Measurements from ENCODE around the gene DEFB124.

Gene DEFB124

DNA sequence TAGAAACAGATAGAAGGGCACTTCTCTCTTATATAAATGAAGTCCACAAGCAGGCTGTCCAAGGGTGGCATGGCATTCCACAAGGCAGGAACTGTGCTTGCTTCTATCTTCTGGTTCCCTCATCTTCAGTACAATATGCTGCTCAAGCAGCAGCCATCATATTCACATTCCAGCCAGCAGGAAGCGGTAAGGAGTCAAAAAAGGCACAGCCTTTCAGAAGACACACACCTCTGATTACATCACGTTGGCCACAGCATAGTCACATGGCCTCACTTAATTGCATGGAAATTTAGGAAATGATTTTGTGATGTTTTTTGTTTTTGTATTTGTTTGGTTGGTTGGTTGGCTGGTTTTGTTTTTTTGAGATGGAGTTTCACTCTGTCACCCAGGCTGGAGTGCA lies 19.2 kb upstream of the DEFB124 start:
- Histone ChIP-seq H3K36me3 (ENCODE audit: control insufficient read depth in 2 of 2, insufficient read depth in 1 of 2, low read length in 2 of 2) (no peaks in the 10 kb centered on the region), H3K4me3 (ENCODE audit: low read depth, low read length) (no peak overlapping the region), H3K4me1 (ENCODE audit: control insufficient read depth, insufficient read depth, low read length) (0 out of 2 replicates have a peak, but pooled peaks cover 2% of the 10 kb centered on the region), H3K9me3 (ENCODE audit: control insufficient read depth, insufficient read depth, low read depth, low read length) (no peaks in the 10 kb centered on the region), H3K27ac (ENCODE audit: extremely low read depth, low read depth, low read length) (no peak overlapping the region)
- ChIA-PET POLR2A (no interaction called here), CTCF (interaction anchor here (1.4 to 2.4 kb wide), 2 partner anchors 9 to 183 kb away, joined by 3 to 11 read pairs; no protein-coding TSS in a partner anchor)
- TF ChIP-seq ZSCAN23 (tag by site-specific recombination; IDR thresholded peaks at IDR 0.05): no peak
- TF ChIP-seq ATF2 (tag by site-specific recombination; IDR thresholded peaks at IDR 0.05; ENCODE audit: low read depth): peak; percentile 3; the same call in 1 of the 2 replicates

GRCh38 chr20:31490752-31491151 lies 15.8 kb upstream of the DEFB124 start:
- POLR2A ChIA-PET: no interaction called here
- Histone ChIP-seq H3K4me1 (ENCODE audit: control insufficient read depth, insufficient read depth, low read length) (no peaks in the 10 kb centered on the region), H3K27ac (ENCODE audit: extremely low read depth, low read depth, low read length) (no peak overlapping the region), H3K36me3 (ENCODE audit: control insufficient read depth in 2 of 2, insufficient read depth in 1 of 2, low read length in 2 of 2) (no peaks in the 10 kb centered on the region), H3K9me3 (ENCODE audit: control insufficient read depth, insufficient read depth, low read depth, low read length) (no peaks in the 10 kb centered on the region), H3K4me3 (ENCODE audit: low read depth, low read length) (no peak overlapping the region)
- CTCF ChIA-PET: interaction anchor here (0.6 to 4.6 kb wide), 3 partner anchors 12 to 344 kb away, joined by 3 to 22 read pairs (median 8); no protein-coding TSS in a partner anchor
- TF ChIP-seq ZNF223 (tag by site-specific recombination; IDR thresholded peaks at IDR 0.05): no peak
- TF ChIP-seq HOXC10 (CRISPR knock-in tag; IDR thresholded peaks at IDR 0.05): no peak
- no peak for TF ChIP-seq ZNF510 (tag by site-specific recombination; IDR thresholded peaks at IDR 0.05; ENCODE audit: insufficient replicate concordance)
- no peak for TF ChIP-seq KLF8 (tag by site-specific recombination; IDR thresholded peaks at IDR 0.05)
- no peak for TF ChIP-seq ZXDB (tag by site-specific recombination; IDR thresholded peaks at IDR 0.05)
- no peak for TF ChIP-seq ZNF266 (tag by site-specific recombination; IDR thresholded peaks at IDR 0.05; ENCODE audit: low read depth)
- TF ChIP-seq WT1 (tag by site-specific recombination; IDR thresholded peaks at IDR 0.05): no peak
- TF ChIP-seq ZNF747 (tag by site-specific recombination; IDR thresholded peaks at IDR 0.05): no peak
- TF ChIP-seq ZNF394 (tag by site-specific recombination; IDR thresholded peaks at IDR 0.05; ENCODE audit: borderline replicate concordance): no peak
- TF ChIP-seq ZNF214 (tag by site-specific recombination; IDR thresholded peaks at IDR 0.05; ENCODE audit: borderline replicate concordance): no peak
- no peak for TF ChIP-seq ZBTB17 (tag by site-specific recombination; IDR thresholded peaks at IDR 0.05)
- TF ChIP-seq, protein P1, sequence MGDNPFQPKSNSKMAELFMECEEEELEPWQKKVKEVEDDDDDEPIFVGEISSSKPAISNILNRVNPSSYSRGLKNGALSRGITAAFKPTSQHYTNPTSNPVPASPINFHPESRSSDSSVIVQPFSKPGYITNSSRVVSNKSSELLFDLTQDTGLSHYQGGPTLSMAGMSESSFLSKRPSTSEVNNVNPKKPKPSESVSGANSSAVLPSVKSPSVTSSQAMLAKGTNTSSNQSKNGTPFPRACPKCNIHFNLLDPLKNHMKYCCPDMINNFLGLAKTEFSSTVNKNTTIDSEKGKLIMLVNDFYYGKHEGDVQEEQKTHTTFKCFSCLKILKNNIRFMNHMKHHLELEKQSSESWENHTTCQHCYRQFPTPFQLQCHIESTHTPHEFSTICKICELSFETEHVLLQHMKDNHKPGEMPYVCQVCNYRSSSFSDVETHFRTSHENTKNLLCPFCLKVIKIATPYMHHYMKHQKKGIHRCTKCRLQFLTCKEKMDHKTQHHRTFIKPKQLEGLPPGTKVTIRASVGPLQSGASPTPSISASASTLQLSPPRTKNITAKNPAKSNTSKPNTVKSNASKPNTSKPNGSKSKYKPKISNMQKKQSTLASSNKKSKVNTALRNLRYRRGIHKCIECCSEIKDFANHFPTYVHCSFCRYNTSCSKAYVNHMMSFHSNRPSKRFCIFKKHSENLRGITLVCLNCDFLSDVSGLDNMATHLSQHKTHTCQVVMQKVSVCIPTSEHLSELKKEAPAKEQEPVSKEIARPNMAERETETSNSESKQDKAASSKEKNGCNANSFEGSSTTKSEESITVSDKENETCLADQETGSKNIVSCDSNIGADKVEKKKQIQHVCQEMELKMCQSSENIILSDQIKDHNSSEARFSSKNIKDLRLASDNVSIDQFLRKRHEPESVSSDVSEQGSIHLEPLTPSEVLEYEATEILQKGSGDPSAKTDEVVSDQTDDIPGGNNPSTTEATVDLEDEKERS (tag by site-specific recombination; IDR thresholded peaks at IDR 0.05): no peak

DNA sequence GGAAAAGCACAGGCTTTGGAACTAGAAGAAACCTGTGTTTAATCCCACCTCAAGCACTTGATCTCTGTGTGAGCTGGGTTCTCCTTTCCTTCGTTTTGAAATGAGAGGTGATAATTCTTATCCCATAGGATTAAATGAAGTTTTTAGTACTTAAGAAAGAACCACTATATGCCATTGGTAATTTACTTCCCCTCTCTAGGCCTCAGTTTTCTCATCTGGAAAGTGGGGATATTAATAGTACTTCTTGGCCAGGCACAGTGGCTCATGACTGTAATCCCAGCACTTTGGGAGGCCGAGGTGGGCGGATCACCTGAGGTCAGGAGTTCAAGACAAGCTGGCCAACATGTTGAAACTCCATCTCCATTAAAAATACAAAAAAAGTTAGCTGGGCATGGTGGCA lies 14.2 kb upstream of the DEFB124 start:
- ChIA-PET CTCF (interaction anchor here (1.2 to 4.6 kb wide), 3 partner anchors 14 to 79 kb away, joined by 3 to 22 read pairs (median 6); no protein-coding TSS in a partner anchor), POLR2A (no interaction called here)
- Histone ChIP-seq H3K36me3 (ENCODE audit: control insufficient read depth in 2 of 2, insufficient read depth in 1 of 2, low read length in 2 of 2) (no peaks in the 10 kb centered on the region), H3K9me3 (ENCODE audit: control insufficient read depth, insufficient read depth, low read depth, low read length) (no peaks in the 10 kb centered on the region), H3K4me3 (ENCODE audit: low read depth, low read length) (no peak overlapping the region), H3K27ac (ENCODE audit: extremely low read depth, low read depth, low read length) (no peak overlapping the region), H3K4me1 (ENCODE audit: control insufficient read depth, insufficient read depth, low read length) (no peaks in the 10 kb centered on the region)
- TF ChIP-seq ZNF629 (tag by site-specific recombination; IDR thresholded peaks at IDR 0.05) (no peak), ZBTB7A (tag by site-specific recombination; IDR thresholded peaks at IDR 0.05; ENCODE audit: low read depth) (no peak), ZNF214 (tag by site-specific recombination; IDR thresholded peaks at IDR 0.05; ENCODE audit: borderline replicate concordance) (no peak), ZNF48 (tag by site-specific recombination; IDR thresholded peaks at IDR 0.05) (no peak), ZNF148 (tag by site-specific recombination; IDR thresholded peaks at IDR 0.05; ENCODE audit: borderline replicate concordance) (no peak), ZNF157 (tag by site-specific recombination; IDR thresholded peaks at IDR 0.05) (no peak), ZNF174 (tag by site-specific recombination; IDR thresholded peaks at IDR 0.05) (no peak), ZNF529 (tag by site-specific recombination; IDR thresholded peaks at IDR 0.05; ENCODE audit: insufficient replicate concordance) (no peak), ZNF335 (tag by site-specific recombination; conservative IDR thresholded peaks at IDR 0.05) (no peak), ZNF610 (tag by site-specific recombination; IDR thresholded peaks at IDR 0.05; ENCODE audit: borderline replicate concordance) (no peak), ZBTB6 (tag by site-specific recombination; IDR thresholded peaks at IDR 0.05) (no peak), ZNF530 (tag by site-specific recombination; IDR thresholded peaks at IDR 0.05; ENCODE audit: low read depth) (no peak)
